GM21825 (cell line): ENCODE measurements around the gene YES1.
A peak's percentile ranks its signal among the peaks of the same experiment; 100 is the strongest.
"Not testable (repeated sequence)": the region's sequence is repeated elsewhere in the genome, so short reads cannot be mapped to it uniquely, and the experiment has no call there.

Experiments used
- ATAC-seq: cut with Tn5 transposase; IDR thresholded peaks from one replicate; pipeline ENCODE4 v1.9.1; 2021; ENCODE audit warnings: mild to moderate bottlenecking, moderate library complexity; ENCODE audit not compliant: unreplicated experiment

Gene YES1

GRCh38 chr18:785242-785641, 26.8 kb downstream of the YES1 start:
- no peak for ATAC-seq

GRCh38 chr18:784470-785172, 27.4 kb downstream of the YES1 start:
- ATAC-seq: no peak

GRCh38 chr18:778194-778927, 33.7 kb downstream of the YES1 start:
- ATAC-seq: no peak

- ATAC-seq: no peak
These were observed 35.0 kb downstream of the YES1 start for GRCh38 chr18:777021-777420.

GRCh38 chr18:776044-776443, 36.0 kb downstream of the YES1 start:
- not testable (repeated sequence) for ATAC-seq

GRCh38 chr18:774811-775210, 37.2 kb downstream of the YES1 start:
- no peak for ATAC-seq

GRCh38 chr18:773980-774624, 37.9 kb downstream of the YES1 start:
- no peak for ATAC-seq

- ATAC-seq: no peak
These were observed 41.5 kb downstream of the YES1 start for GRCh38 chr18:770583-770961.

- no peak for ATAC-seq
These were observed 44.1 kb downstream of the YES1 start for GRCh38 chr18:767961-768360.

- no peak for ATAC-seq
These were observed 44.8 kb downstream of the YES1 start for GRCh38 chr18:767084-767882.

- no peak for ATAC-seq
These were observed 45.5 kb downstream of the YES1 start for GRCh38 chr18:766550-766860.

GRCh38 chr18:765764-766549, 46.1 kb downstream of the YES1 start:
- no peak for ATAC-seq

GRCh38 chr18:759864-760263, 52.2 kb downstream of the YES1 start:
- ATAC-seq: not testable (repeated sequence)

GRCh38 chr18:755506-755905, 56.5 kb downstream of the YES1 start:
- ATAC-seq: no peak

GRCh38 chr18:754656-755055, 57.4 kb downstream of the YES1 start:
- no peak for ATAC-seq

GRCh38 chr18:750456-750855, 61.6 kb downstream of the YES1 start:
- ATAC-seq: no peak

GRCh38 chr18:744832-745597, 67.0 kb downstream of the YES1 start:
- no peak for ATAC-seq

- ATAC-seq: peak; percentile 72
These were observed 70.0 kb downstream of the YES1 start for GRCh38 chr18:741931-742512.

- no peak for ATAC-seq
These were observed 79.7 kb downstream of the YES1 start for GRCh38 chr18:732371-732770.

GRCh38 chr18:731185-731584, 80.9 kb downstream of the YES1 start:
- ATAC-seq: no peak
